Esophagus muscularis mucosa (tissue), 4 donors: ENCODE measurements around the gene IFNA8. TPM values are rescaled to one million over a fixed set of nuclear protein-coding genes. Genes with fewer than 3 reads are reported as not detected.
"Not testable (repeated sequence)": the region's sequence is repeated elsewhere in the genome, so short reads cannot be mapped to it uniquely, and the experiment has no call there.

Source experiments
- DNase-seq: peaks from one replicate; pipeline ENCODE4 v3.0.0-alpha.2; 2017; ENCODE audit errors: extremely low spot score
- H3K27ac ChIP-seq, 4 donors: fragments of 200-600 bp; sonication (generic); replicated peaks in 1 of 4; 1 replicate in 3 of 4; 2 replicates in 1 of 4; pipeline ENCODE4 v1.5.1; 2016 to 2019; ENCODE audit warnings: mild to moderate bottlenecking in 1 of 4
- H3K27me3 ChIP-seq, 4 donors: fragments of 200-600 bp; sonication (generic); one replicate each; pipeline versions ENCODE4 v1.5.1 to v1.6.0; 2016 to 2019
- H3K36me3 ChIP-seq, 4 donors: fragments of 200-600 bp; sonication (generic); one replicate each; pipeline ENCODE4 v1.5.1; 2016 to 2019
- H3K4me1 ChIP-seq, 4 donors: fragments of 200-600 bp; sonication (generic); one replicate each; pipeline ENCODE4 v1.5.1; 2016 to 2019
- H3K4me3 ChIP-seq, 4 donors: fragments of 200-600 bp; sonication (generic); 1 replicate in 2 of 4; 2 replicates in 2 of 4; pipeline ENCODE4 v1.5.1; 2016 to 2019; ENCODE audit warnings: mild to moderate bottlenecking in 4 of 4, moderate library complexity in 1 of 4
- H3K9me3 ChIP-seq, 4 donors: fragments of 200-600 bp; sonication (generic); 1 replicate in 3 of 4; 2 replicates in 1 of 4; pipeline ENCODE4 v1.5.1; 2016 to 2019
- CTCF ChIP-seq, 3 experiments: fragments of 200-600 bp in 2 of 3; fragments of 450-650 bp in 1 of 3; sonication (generic) in 2 of 3; IDR thresholded peaks; one replicate each; pipeline ENCODE4 v1.5.1; 2017 to 2019; ENCODE audit warnings: antibody characterized with exemption in 3 of 3, mild to moderate bottlenecking in 2 of 3, moderate library complexity in 1 of 3
- EP300 ChIP-seq: sonication (generic); formaldehyde crosslinking; IDR thresholded peaks from one replicate; pipeline ENCODE4 v1.6.1; 2017; ENCODE audit warnings: antibody characterized with exemption
- POLR2A ChIP-seq: fragments of 450-650 bp; IDR thresholded peaks from one replicate; pipeline ENCODE4 v1.6.1; 2017; ENCODE audit warnings: antibody characterized with exemption, moderate library complexity, mild to moderate bottlenecking, low read depth
- POLR2AphosphoS5 ChIP-seq, 2 donors: sonication (generic); formaldehyde crosslinking; IDR thresholded peaks; one replicate each; pipeline ENCODE4 v1.6.1; 2017; ENCODE audit warnings: antibody characterized with exemption in 2 of 2
- WGBS: methylation state at CpG from one replicate; pipeline ENCODE4 v1.1.5; 2018; 5-methylcytosine and 5-hydroxymethylcytosine counted together
- intact Hi-C: fragments of 100-400 bp; cut with DNase I; formaldehyde crosslinking; loops from one replicate; pipeline ENCODE4 v1.15.1; 2023
- total RNA-seq, 4 donors: library from RNA; depleted of rRNA; stranded (reverse); fragments of >200 nt; gene quantifications; one replicate each; pipeline versions ENCODE4 v1.1.0 to v1.2.1, GENCODE V29; 2016

The IFNA8 gene
- total RNA-seq, result not detected

GRCh38 chr9:21408817-21409216 lies at the start of gene IFNA8:
Gene IFNA8, plus strand, starts transcription at chr9:21409117. Its CDS starts 60 bp downstream, at chr9:21409177.
- Histone ChIP-seq H3K4me3 (no peak within 1 kb of the TSS), H3K9me3 (no peaks in the 10 kb centered on the region), H3K27me3 (no peaks in the 10 kb centered on the region), H3K27ac (no peak within 1 kb of the TSS), H3K36me3 (no peaks in the 10 kb centered on the region), H3K4me1 (no peaks in the 10 kb centered on the region)
- no peak for TF ChIP-seq CTCF (IDR thresholded peaks at IDR 0.05)
- TF ChIP-seq POLR2A, result no peak
- no peak for TF ChIP-seq POLR2AphosphoS5 (IDR thresholded peaks at IDR 0.05)
- no peak for TF ChIP-seq EP300
- intact Hi-C loops, result no loop called here
- 84% methylated on average over 1 of the region's 1 CpG for WGBS
- DNase-seq, result no peak

GRCh38 chr9:21362287-21362686 lies 46.6 kb upstream of the IFNA8 start:
- H3K27ac ChIP-seq, result no peak overlapping the region
- no peak for TF ChIP-seq POLR2AphosphoS5 (IDR thresholded peaks at IDR 0.05)
- no peak for TF ChIP-seq EP300
- TF ChIP-seq POLR2A, result no peak
- H3K9me3 ChIP-seq, result no peaks in the 10 kb centered on the region
- no peaks in the 10 kb centered on the region for H3K36me3 ChIP-seq
- no peaks in the 10 kb centered on the region for H3K4me1 ChIP-seq
- intact Hi-C loops, result no loop called here
- 88% methylated on average over 6 of the region's 8 CpGs for WGBS
- H3K4me3 ChIP-seq, result no peak overlapping the region
- no peak for DNase-seq
- H3K27me3 ChIP-seq, result peaks cover 0 to 6% (median 0%) of the 10 kb centered on the region in 4 donors

DNA sequence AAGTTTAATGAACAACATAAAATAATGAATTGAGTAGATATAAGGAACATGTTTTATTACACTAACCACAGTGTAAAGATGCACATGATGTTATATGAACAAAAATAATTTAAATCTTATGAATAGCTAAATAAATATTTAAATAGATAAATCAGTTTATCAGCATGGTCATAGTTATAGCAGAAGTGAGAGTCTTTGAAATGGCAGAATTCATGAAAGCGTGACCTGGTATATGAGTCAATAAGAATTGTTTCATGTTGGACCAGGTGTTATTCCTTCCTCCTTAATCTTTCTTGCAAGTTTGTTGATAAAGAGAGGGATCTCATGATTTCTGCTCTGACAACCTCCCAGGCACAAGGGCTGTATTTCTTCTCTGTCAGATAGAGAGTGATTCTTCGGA lies 41.7 kb upstream of the IFNA8 start:
- H3K4me3 ChIP-seq, H3K4me1 ChIP-seq, H3K27me3 ChIP-seq, intact Hi-C loops, DNase-seq, H3K36me3 ChIP-seq, H3K9me3 ChIP-seq, H3K27ac ChIP-seq: not testable (repeated sequence)
- 91% methylated on average over 1 of the region's 2 CpGs for WGBS

DNA sequence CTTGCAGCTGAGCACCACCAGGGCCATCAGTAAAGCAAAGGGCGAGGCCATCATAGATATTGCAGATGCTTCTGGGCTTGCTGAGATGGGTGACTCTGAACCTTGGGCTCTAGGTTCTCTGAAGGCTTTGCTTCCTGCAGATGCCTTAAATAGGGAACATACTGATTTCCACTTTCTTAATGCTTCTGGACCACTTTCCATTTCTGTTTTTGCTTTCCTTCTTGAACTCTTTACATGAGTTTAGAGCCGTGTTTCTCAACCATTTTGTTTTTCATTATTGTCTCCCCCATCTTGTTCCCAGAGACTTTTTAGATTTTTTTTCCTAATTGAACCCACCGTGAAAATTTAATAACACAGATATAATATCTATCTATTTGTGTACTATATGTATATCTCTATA lies 41.0 kb upstream of the IFNA8 start, which contains the start of gene IFNA13:
TSS of gene IFNA13 (minus strand) at position 101 of the 400 bp plus-strand sequence. CDS start at position 54, 47 bp downstream.
- 87% methylated on average over 3 of the region's 3 CpGs for WGBS
- no peaks in the 10 kb centered on the region for H3K36me3 ChIP-seq
- intact Hi-C loops, result no loop called here
- no peaks in the 10 kb centered on the region for H3K4me1 ChIP-seq
- DNase-seq, result no peak
- peaks cover 0 to 9% (median 0%) of the 10 kb centered on the region in 4 donors for H3K27me3 ChIP-seq
- TF ChIP-seq POLR2A (no peak), POLR2AphosphoS5 (IDR thresholded peaks at IDR 0.05) (no peak), CTCF (IDR thresholded peaks at IDR 0.05) (no peak), EP300 (no peak)
- no peak within 1 kb of the TSS for H3K27ac ChIP-seq
- H3K4me3 ChIP-seq, result no peak within 1 kb of the TSS
- no peaks in the 10 kb centered on the region for H3K9me3 ChIP-seq

DNA sequence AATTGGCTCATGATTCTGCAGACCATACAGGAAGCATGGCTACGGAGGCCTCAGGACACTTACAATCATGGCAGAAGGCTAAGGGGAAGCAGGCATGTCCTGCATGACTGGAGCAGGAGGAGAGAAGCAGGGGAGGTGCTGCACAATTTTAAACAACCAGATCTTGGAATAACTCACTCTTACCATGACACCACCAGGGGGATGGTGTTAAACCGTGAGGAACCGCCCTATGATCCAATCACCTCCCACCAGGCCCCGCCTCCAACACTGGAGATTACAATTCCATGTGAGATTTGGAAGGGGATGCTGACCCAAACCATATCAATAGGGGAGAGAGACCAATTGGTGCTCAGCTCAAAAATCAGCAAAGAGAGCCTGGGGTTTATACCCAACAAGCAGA lies 37.5 kb upstream of the IFNA8 start:
- intact Hi-C loops, H3K27me3 ChIP-seq, H3K27ac ChIP-seq, H3K4me1 ChIP-seq, H3K4me3 ChIP-seq, H3K9me3 ChIP-seq, DNase-seq, H3K36me3 ChIP-seq: not testable (repeated sequence)
- WGBS, result 58% methylated on average over 2 of the region's 4 CpGs

DNA sequence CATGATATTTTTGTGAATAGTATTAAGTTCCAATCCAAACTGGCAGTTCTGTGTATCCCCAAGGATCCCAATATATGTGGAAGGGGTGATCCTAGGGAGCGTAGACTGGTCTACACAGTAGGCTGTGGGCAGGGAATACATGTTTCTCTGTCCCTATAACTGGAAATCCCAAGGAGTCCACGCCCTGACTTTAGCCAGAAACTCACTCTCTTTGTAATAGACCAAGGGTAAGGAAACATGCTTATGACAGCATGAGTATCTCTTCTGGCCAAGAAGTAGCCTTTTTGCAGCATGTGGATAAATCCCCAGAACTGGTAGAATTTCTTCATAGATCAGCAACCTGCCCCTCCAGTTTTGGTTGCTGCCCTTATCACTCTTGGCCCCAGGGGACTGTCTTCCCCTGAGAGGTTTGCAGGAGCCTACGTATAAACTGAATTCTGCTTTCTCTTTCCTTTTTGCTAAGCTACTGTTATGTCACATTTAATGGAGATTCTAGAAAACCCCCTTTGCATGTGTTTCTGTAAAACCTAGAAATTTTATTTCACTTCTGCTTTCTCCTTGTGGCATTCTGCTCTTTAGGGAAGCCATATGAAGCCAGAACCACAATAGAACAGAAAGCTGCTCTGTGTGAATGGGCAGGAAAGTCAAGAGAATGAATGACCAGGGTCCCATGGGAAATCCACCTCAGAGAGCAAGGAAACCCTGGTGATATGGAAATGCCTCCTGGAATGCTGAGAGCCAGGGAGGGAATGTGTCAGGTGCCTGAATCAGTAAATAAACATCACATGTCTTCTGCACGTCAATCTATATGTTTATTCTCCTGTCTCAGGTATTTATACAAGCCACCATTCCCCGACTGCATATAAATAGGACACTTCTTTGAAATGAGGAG lies 27.2 kb upstream of the IFNA8 start:
- Histone ChIP-seq H3K4me1 (no peaks in the 10 kb centered on the region), H3K4me3 (no peak overlapping the region), H3K27me3 (peaks cover 0 to 7% (median 0%) of the 10 kb centered on the region in 4 donors), H3K9me3 (no peaks in the 10 kb centered on the region), H3K27ac (no peak overlapping the region), H3K36me3 (no peaks in the 10 kb centered on the region)
- 49% methylated on average over 5 of the region's 5 CpGs for WGBS
- intact Hi-C loops, result no loop called here
- TF ChIP-seq POLR2AphosphoS5 (IDR thresholded peaks at IDR 0.05) (no peak), POLR2A (no peak), CTCF (IDR thresholded peaks at IDR 0.05) (no peak), EP300 (no peak)
- no peak for DNase-seq
